Measurements from ENCODE around the gene ANO10. TPM values are rescaled to one million over a fixed set of nuclear protein-coding genes. Genes with fewer than 3 reads are reported as not detected.
"Not testable (repeated sequence)": the region's sequence is repeated elsewhere in the genome, so short reads cannot be mapped to it uniquely, and the experiment has no call there.

The ANO10 gene
- total RNA-seq, 1 donor from 2014 or later = 6.0 TPM

GRCh38 chr3:43616034-43616433 is 5.8 kb downstream of the ANO10 start:
- no peak for DNase-seq
- H3K9me3 Mint-ChIP-seq = no peaks in the 10 kb centered on the region
- peaks cover 18% of the 10 kb centered on the region for H3K27me3 Mint-ChIP-seq
- intact Hi-C loops (cut with micrococcal nuclease) = no loop called here
- H3K4me1 Mint-ChIP-seq = peaks cover 4% of the 10 kb centered on the region
- H3K36me3 Mint-ChIP-seq (ENCODE audit: low read depth) = no peaks in the 10 kb centered on the region
- H3K4me3 Mint-ChIP-seq = no peak overlapping the region
- H3K27ac Mint-ChIP-seq = no peak overlapping the region

GRCh38 chr3:43615133-43615532 is 6.7 kb downstream of the ANO10 start:
- Mint-ChIP-seq H3K27ac (no peak overlapping the region), H3K4me3 (no peak overlapping the region), H3K4me1 (no peaks in the 10 kb centered on the region), H3K36me3 (ENCODE audit: low read depth) (no peaks in the 10 kb centered on the region), H3K9me3 (no peaks in the 10 kb centered on the region), H3K27me3 (peaks cover 16% of the 10 kb centered on the region)
- intact Hi-C loops (cut with micrococcal nuclease) = no loop called here
- DNase-seq = no peak

- Mint-ChIP-seq H3K27ac (no peak overlapping the region), H3K36me3 (ENCODE audit: low read depth) (no peaks in the 10 kb centered on the region), H3K4me3 (no peak overlapping the region), H3K4me1 (no peaks in the 10 kb centered on the region), H3K27me3 (peaks cover 9% of the 10 kb centered on the region), H3K9me3 (no peaks in the 10 kb centered on the region)
- intact Hi-C loops (cut with micrococcal nuclease) = no loop called here
- DNase-seq = no peak
Observed at GRCh38 chr3:43613976-43614375, 7.8 kb downstream of the ANO10 start.

GRCh38 chr3:43612419-43612818 is 9.4 kb downstream of the ANO10 start:
- Mint-ChIP-seq H3K9me3 (no peaks in the 10 kb centered on the region), H3K4me1 (no peaks in the 10 kb centered on the region), H3K4me3 (no peak overlapping the region), H3K36me3 (ENCODE audit: low read depth) (no peaks in the 10 kb centered on the region), H3K27ac (no peak overlapping the region), H3K27me3 (peaks cover 8% of the 10 kb centered on the region)
- DNase-seq = peak; percentile 25
- intact Hi-C loops (cut with micrococcal nuclease) = no loop called here

GRCh38 chr3:43609406-43609805 is 12.4 kb downstream of the ANO10 start:
- H3K4me1 Mint-ChIP-seq = no peaks in the 10 kb centered on the region

GRCh38 chr3:43608751-43609150 is 13.1 kb downstream of the ANO10 start:
- Mint-ChIP-seq H3K9me3 (no peaks in the 10 kb centered on the region), H3K27me3 (peaks cover 6% of the 10 kb centered on the region), H3K4me1 (no peaks in the 10 kb centered on the region), H3K36me3 (ENCODE audit: low read depth) (no peaks in the 10 kb centered on the region), H3K27ac (no peak overlapping the region), H3K4me3 (no peak overlapping the region)
- intact Hi-C loops (cut with micrococcal nuclease) = no loop called here
- no peak for DNase-seq

More at GRCh38 chr3:43609406-43609805, 12.4 kb downstream of the ANO10 start:
- peak; percentile 2 for DNase-seq
- Mint-ChIP-seq H3K27ac (no peak overlapping the region), H3K27me3 (peaks cover 9% of the 10 kb centered on the region), H3K4me3 (no peak overlapping the region), H3K9me3 (no peaks in the 10 kb centered on the region), H3K36me3 (ENCODE audit: low read depth) (no peaks in the 10 kb centered on the region)
- intact Hi-C loops (cut with micrococcal nuclease) = no loop called here

- no peaks in the 10 kb centered on the region for H3K36me3 Mint-ChIP-seq (ENCODE audit: low read depth)
- no peak overlapping the region for H3K27ac Mint-ChIP-seq
- no peaks in the 10 kb centered on the region for H3K9me3 Mint-ChIP-seq
- intact Hi-C loops (cut with micrococcal nuclease) = no loop called here
- H3K4me1 Mint-ChIP-seq = no peaks in the 10 kb centered on the region
- no peak overlapping the region for H3K4me3 Mint-ChIP-seq
- DNase-seq = no peak
- peaks cover 6% of the 10 kb centered on the region for H3K27me3 Mint-ChIP-seq
Observed at GRCh38 chr3:43606284-43606683, 15.5 kb downstream of the ANO10 start.

- not testable (repeated sequence) for H3K27ac Mint-ChIP-seq; DNase-seq; H3K36me3 Mint-ChIP-seq (ENCODE audit: low read depth)
Observed at GRCh38 chr3:43599959-43600358, 21.9 kb downstream of the ANO10 start.

GRCh38 chr3:43597961-43598360 is 23.9 kb downstream of the ANO10 start:
- intact Hi-C loops (cut with micrococcal nuclease) = no loop called here
- no peaks in the 10 kb centered on the region for H3K27me3 Mint-ChIP-seq
- no peaks in the 10 kb centered on the region for H3K4me1 Mint-ChIP-seq
- peaks cover 11% of the 10 kb centered on the region for H3K9me3 Mint-ChIP-seq
- peaks cover 9% of the 10 kb centered on the region for H3K36me3 Mint-ChIP-seq (ENCODE audit: low read depth)
- no peak for DNase-seq
- H3K27ac Mint-ChIP-seq = no peak overlapping the region
- H3K4me3 Mint-ChIP-seq = no peak overlapping the region

More at GRCh38 chr3:43599959-43600358, 21.9 kb downstream of the ANO10 start:
- H3K27me3 Mint-ChIP-seq; intact Hi-C loops (cut with micrococcal nuclease); H3K4me3 Mint-ChIP-seq; H3K9me3 Mint-ChIP-seq; H3K4me1 Mint-ChIP-seq: not testable (repeated sequence)

- H3K36me3 Mint-ChIP-seq (ENCODE audit: low read depth); H3K27ac Mint-ChIP-seq; intact Hi-C loops (cut with micrococcal nuclease); H3K4me3 Mint-ChIP-seq; DNase-seq; H3K4me1 Mint-ChIP-seq; H3K27me3 Mint-ChIP-seq: not testable (repeated sequence)
- peaks cover 19% of the 10 kb centered on the region for H3K9me3 Mint-ChIP-seq
Observed at GRCh38 chr3:43596178-43596577, 25.6 kb downstream of the ANO10 start.

GRCh38 chr3:43595280-43595679 is 26.5 kb downstream of the ANO10 start:
- H3K4me3 Mint-ChIP-seq, H3K4me1 Mint-ChIP-seq: not testable (repeated sequence)

GRCh38 chr3:43593588-43593987 is 28.2 kb downstream of the ANO10 start:
- DNase-seq; intact Hi-C loops (cut with micrococcal nuclease); H3K36me3 Mint-ChIP-seq (ENCODE audit: low read depth): not testable (repeated sequence)

More at GRCh38 chr3:43595280-43595679, 26.5 kb downstream of the ANO10 start:
- intact Hi-C loops (cut with micrococcal nuclease); H3K36me3 Mint-ChIP-seq (ENCODE audit: low read depth); DNase-seq; H3K27me3 Mint-ChIP-seq; H3K27ac Mint-ChIP-seq: not testable (repeated sequence)
- peaks cover 19% of the 10 kb centered on the region for H3K9me3 Mint-ChIP-seq

GRCh38 chr3:43591866-43592265 is 29.9 kb downstream of the ANO10 start:
- H3K4me1 Mint-ChIP-seq; H3K36me3 Mint-ChIP-seq (ENCODE audit: low read depth); H3K27me3 Mint-ChIP-seq; H3K27ac Mint-ChIP-seq; H3K4me3 Mint-ChIP-seq; DNase-seq; intact Hi-C loops (cut with micrococcal nuclease): not testable (repeated sequence)
- peaks cover 19% of the 10 kb centered on the region for H3K9me3 Mint-ChIP-seq

More at GRCh38 chr3:43593588-43593987, 28.2 kb downstream of the ANO10 start:
- not testable (repeated sequence) for H3K4me1 Mint-ChIP-seq, H3K4me3 Mint-ChIP-seq, H3K27me3 Mint-ChIP-seq, H3K27ac Mint-ChIP-seq
- peaks cover 19% of the 10 kb centered on the region for H3K9me3 Mint-ChIP-seq

GRCh38 chr3:43587303-43587702 is 34.5 kb downstream of the ANO10 start:
- no peak overlapping the region for H3K27ac Mint-ChIP-seq
- intact Hi-C loops (cut with micrococcal nuclease) = no loop called here
- no peak overlapping the region for H3K4me3 Mint-ChIP-seq
- H3K36me3 Mint-ChIP-seq (ENCODE audit: low read depth) = no peaks in the 10 kb centered on the region
- no peaks in the 10 kb centered on the region for H3K27me3 Mint-ChIP-seq
- H3K4me1 Mint-ChIP-seq = peaks cover 9% of the 10 kb centered on the region
- H3K9me3 Mint-ChIP-seq = peaks cover 3% of the 10 kb centered on the region
- DNase-seq = no peak

- Mint-ChIP-seq H3K27me3 (no peaks in the 10 kb centered on the region), H3K4me1 (peaks cover 9% of the 10 kb centered on the region), H3K27ac (no peak overlapping the region), H3K9me3 (no peaks in the 10 kb centered on the region), H3K36me3 (ENCODE audit: low read depth) (no peaks in the 10 kb centered on the region), H3K4me3 (no peak overlapping the region)
- intact Hi-C loops (cut with micrococcal nuclease) = no loop called here
- no peak for DNase-seq
Observed at GRCh38 chr3:43584043-43584826, 37.6 kb downstream of the ANO10 start.

Data from activated CD4-positive, alpha-beta T cell treated with anti-CD3 and anti-CD28 coated beads, Interleukin-2, amount 10 ng/mL, durations not matched to agents 24 days and 14 days (primary cell).